Activated naive CD4-positive, alpha-beta T cell treated with anti-CD3 and anti-CD28 coated beads for 36 hours (primary cell): Measurements from ENCODE around the gene ALDH1A2. TPM values are rescaled to one million over a fixed set of nuclear protein-coding genes. Genes with fewer than 3 reads are reported as not detected.

ENCODE experiments used
- CTCF ChIA-PET: fragments of 350-600 bp; sonication (Branson Sonifier 250); formaldehyde crosslinking; loops from one replicate; lab custom pipeline; 2021; ENCODE audit warnings: antibody characterized with exemption; lab: Charles Lee
- DNase-seq: peaks from one replicate; pipeline ENCODE4 v3.0.0-alpha.2; 2020
- H3K27ac Mint-ChIP-seq: one replicate; pipeline ENCODE4 v1.8.0; 2021; ENCODE audit warnings: mild to moderate bottlenecking, mixed read lengths
- H3K27me3 Mint-ChIP-seq: one replicate; pipeline ENCODE4 v1.8.0; 2021; ENCODE audit warnings: low read depth, mixed read lengths
- H3K36me3 Mint-ChIP-seq: one replicate; pipeline ENCODE4 v1.8.0; 2021; ENCODE audit warnings: low read depth, mixed read lengths
- H3K4me1 Mint-ChIP-seq: one replicate; pipeline ENCODE4 v1.8.0; 2021; ENCODE audit warnings: low read depth, mixed read lengths
- H3K4me3 Mint-ChIP-seq: one replicate; pipeline ENCODE4 v1.8.0; 2021; ENCODE audit warnings: mild to moderate bottlenecking, moderate library complexity, mixed read lengths
- H3K9me3 Mint-ChIP-seq: one replicate; pipeline ENCODE4 v1.8.0; 2021; ENCODE audit warnings: mixed read lengths
- intact Hi-C: fragments of 100-400 bp; cut with micrococcal nuclease; formaldehyde crosslinking; loops from one replicate; pipeline ENCODE4 v1.15.1; 2023
- total RNA-seq, 2 experiments: library from RNA; stranded (reverse); gene quantifications; one replicate each; pipeline ENCODE4 v1.2.3, GENCODE V29; 2021

Gene ALDH1A2
- total RNA-seq, 2 experiments from 2014 or later, result not detected

DNA sequence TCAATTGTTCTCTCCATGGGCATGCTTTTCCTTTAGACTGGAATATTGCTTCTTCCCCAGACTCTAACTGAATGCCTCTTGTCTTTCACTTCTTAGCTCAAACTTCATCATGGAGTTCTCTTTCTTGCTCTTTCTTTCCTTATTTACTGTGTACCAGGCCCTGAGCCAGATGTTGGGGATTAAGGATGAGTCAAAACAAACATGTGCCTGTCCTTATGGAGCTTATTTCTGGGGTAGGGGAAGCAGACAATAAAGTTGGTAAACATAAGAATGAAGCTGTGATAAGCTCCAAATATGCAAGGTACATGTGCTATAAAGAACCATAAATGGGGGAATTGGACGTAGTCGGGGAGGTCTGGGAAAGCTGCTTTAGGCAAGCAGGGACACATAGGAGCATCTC is 145.8 kb downstream of the ALDH1A2 start:
- no peaks in the 10 kb centered on the region for H3K36me3 Mint-ChIP-seq
- H3K27me3 Mint-ChIP-seq, result no peaks in the 10 kb centered on the region
- CTCF ChIA-PET, result no interaction called here
- no peaks in the 10 kb centered on the region for H3K4me1 Mint-ChIP-seq
- H3K4me3 Mint-ChIP-seq, result no peak overlapping the region
- intact Hi-C loops, result no loop called here
- no peak overlapping the region for H3K27ac Mint-ChIP-seq
- H3K9me3 Mint-ChIP-seq, result no peaks in the 10 kb centered on the region
- no peak for DNase-seq

DNA sequence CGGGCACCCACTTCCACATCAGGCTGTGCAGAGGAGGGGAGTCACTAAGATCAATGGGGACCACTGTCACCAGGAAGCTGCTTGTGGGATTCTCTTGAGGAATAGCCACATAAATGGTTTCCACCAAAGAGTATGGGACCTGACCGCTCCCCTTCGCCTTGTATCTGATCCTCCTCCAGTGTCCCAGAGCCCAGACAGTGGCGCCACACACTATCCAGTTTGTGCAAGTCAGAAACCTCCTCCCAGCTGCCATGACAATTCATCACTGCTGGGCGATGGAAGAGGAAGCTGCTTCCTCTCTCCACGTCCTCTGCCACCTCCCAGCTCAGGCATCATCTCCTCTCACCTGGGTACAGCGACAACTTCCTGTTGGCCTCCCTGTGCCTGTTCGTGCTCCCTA is 147.5 kb downstream of the ALDH1A2 start:
- Mint-ChIP-seq H3K27me3 (no peaks in the 10 kb centered on the region), H3K4me3 (no peak overlapping the region), H3K36me3 (no peaks in the 10 kb centered on the region), H3K27ac (no peak overlapping the region), H3K4me1 (no peaks in the 10 kb centered on the region), H3K9me3 (no peaks in the 10 kb centered on the region)
- no peak for DNase-seq
- CTCF ChIA-PET, result no interaction called here
- intact Hi-C loops, result no loop called here

DNA sequence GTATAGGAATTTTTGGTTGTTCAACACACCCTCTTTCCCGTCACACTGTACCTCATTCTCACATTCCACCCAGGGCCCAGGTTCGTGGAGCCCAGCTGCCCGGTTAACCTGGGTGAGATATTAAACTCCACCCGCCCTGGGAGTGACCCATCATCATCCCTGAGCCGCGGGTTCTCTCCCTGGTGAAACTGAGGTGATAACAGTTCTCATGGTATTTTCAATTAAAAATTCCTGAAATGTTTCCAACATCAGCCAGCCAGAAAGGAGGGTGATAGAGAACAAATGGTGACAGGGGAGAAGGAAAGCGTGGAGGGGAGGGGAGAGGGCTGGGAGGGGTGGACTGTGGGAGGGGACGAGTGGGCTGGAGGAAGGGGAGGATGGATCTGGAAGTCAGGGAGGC is 148.8 kb downstream of the ALDH1A2 start:
- H3K4me3 Mint-ChIP-seq, result no peak overlapping the region
- intact Hi-C loops, result no loop called here
- no peak for DNase-seq
- H3K27ac Mint-ChIP-seq, result no peak overlapping the region
- CTCF ChIA-PET, result no interaction called here
- no peaks in the 10 kb centered on the region for H3K9me3 Mint-ChIP-seq
- peaks cover 5% of the 10 kb centered on the region for H3K27me3 Mint-ChIP-seq
- H3K4me1 Mint-ChIP-seq, result no peaks in the 10 kb centered on the region
- H3K36me3 Mint-ChIP-seq, result no peaks in the 10 kb centered on the region

DNA sequence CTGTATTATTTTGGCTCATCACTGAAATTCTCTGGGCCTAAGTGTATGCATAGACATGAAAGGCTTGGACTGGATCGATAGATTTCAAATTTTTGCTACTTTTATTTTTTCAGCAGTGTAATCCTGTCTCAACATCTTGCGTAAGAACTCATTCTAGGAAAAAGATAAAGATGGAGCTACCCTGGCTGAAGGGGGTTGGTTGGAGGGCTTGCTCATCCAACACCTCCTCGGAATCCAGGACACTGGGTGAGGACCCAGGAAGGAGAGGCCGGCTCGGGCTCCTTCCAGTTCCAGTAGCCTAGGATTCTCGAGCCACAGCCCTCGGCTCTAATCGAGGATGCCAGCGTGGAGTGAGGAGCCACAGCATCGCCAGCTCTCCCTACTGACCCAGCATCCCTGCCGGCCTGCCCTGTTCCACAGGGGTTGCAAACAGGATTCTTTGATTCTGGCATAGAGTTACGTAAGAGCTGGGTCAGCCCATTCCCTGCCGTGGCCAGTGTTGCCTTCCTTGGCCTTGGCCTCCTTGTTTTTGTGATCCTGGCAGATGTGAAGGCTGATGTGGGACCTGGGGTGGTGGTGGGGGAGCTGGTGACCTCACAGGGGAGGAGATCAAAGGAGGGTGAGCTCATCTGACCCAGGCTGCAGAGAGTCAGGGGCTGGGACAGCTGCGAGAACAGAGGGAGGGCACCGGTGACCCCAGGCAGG is 149.5 kb downstream of the ALDH1A2 start:
- no peaks in the 10 kb centered on the region for H3K4me1 Mint-ChIP-seq
- H3K4me3 Mint-ChIP-seq, result no peak overlapping the region
- intact Hi-C loops, result no loop called here
- H3K27me3 Mint-ChIP-seq, result peaks cover 5% of the 10 kb centered on the region
- DNase-seq, result no peak
- no peaks in the 10 kb centered on the region for H3K36me3 Mint-ChIP-seq
- CTCF ChIA-PET, result no interaction called here
- H3K27ac Mint-ChIP-seq, result no peak overlapping the region
- H3K9me3 Mint-ChIP-seq, result no peaks in the 10 kb centered on the region

DNA sequence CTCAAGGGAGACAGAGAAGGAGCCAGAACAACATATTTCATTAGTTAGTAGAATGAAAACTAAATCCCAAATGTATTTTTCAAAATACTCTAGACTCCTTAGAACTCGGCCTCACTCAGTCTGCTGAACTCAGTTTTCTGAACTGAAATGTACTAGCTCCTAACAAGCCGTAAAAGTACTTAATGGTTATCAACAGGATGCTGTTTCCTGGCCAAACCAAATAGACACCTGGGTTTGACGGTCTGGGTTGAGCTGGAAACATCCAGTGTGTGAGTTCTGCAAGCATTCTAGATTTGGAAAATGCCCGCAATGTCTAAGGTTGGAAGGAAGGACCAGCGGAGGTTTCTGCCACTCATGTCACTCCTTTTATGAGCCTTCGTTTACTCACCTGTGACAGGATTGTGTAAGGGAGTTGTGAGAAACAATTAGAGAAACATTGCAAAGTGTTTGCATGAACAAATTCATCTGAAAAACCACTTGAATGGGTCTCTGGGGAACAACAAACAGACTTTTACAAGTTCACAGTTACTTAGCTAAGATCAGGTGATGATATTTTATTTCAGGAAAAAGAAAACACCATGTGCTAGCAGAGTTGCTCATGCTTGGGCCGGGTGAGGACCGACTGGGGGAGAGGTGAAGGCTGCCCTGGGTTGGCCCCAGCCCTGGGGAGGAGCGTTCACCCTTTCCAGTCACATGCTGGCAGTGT is 151.0 kb downstream of the ALDH1A2 start:
- no peak overlapping the region for H3K27ac Mint-ChIP-seq
- H3K36me3 Mint-ChIP-seq, result no peaks in the 10 kb centered on the region
- H3K4me1 Mint-ChIP-seq, result no peaks in the 10 kb centered on the region
- H3K4me3 Mint-ChIP-seq, result no peak overlapping the region
- DNase-seq, result no peak
- no peaks in the 10 kb centered on the region for H3K9me3 Mint-ChIP-seq
- CTCF ChIA-PET, result interaction anchor here (0.7 to 0.8 kb wide), 2 partner anchors 24 to 156 kb away, joined by 3 read pairs; no protein-coding TSS in a partner anchor
- H3K27me3 Mint-ChIP-seq, result peaks cover 5% of the 10 kb centered on the region
- intact Hi-C loops, result no loop called here

DNA sequence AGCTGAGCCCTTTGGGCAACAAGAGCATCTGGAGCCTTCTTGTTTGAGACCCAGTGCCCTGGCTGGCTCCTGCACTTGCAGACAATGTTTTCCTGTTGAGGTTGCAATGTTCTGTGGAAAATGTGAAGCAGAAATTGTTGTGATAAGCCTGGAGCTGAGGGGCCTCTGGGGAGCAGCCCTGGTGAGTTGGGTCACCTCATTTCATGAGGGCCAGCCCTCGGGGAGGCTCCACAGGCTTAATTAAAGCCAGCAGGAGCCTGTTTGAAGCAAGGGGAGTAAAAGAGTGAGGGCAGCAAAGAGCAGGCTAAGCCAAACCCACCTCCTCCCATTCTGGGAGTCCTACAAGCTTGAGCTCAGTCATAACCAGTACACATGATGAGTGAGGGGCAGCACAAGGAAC is 154.3 kb downstream of the ALDH1A2 start:
- Mint-ChIP-seq H3K4me3 (no peak overlapping the region), H3K27me3 (peaks cover 19% of the 10 kb centered on the region), H3K4me1 (no peaks in the 10 kb centered on the region), H3K9me3 (no peaks in the 10 kb centered on the region), H3K36me3 (no peaks in the 10 kb centered on the region), H3K27ac (no peak overlapping the region)
- intact Hi-C loops, result no loop called here
- CTCF ChIA-PET, result interaction anchor here (1.2 kb wide), 1 partner anchor 21 kb away, joined by 3 read pairs; no protein-coding TSS in a partner anchor
- DNase-seq, result no peak

DNA sequence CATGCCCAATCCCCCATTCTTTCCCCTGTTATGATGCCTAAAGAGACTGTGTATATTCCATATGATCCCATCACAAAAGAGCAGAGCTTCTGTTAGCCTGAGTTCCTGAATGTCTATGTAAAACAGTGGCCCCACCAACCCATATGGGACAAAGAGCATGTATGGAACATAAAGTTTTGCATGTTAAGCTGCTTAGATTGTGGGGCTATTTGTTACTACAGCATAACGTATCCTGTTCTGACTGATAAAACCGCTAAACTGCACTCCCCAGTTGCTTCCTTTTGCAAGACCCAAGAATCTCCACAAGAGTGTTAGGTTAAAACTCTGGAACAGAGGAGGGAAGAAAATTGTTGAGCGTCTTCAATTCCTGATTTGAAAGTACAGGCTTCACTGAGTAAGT is 154.8 kb downstream of the ALDH1A2 start:
- no peaks in the 10 kb centered on the region for H3K9me3 Mint-ChIP-seq
- CTCF ChIA-PET, result interaction anchor here (1.2 kb wide), 1 partner anchor 21 kb away, joined by 3 read pairs; no protein-coding TSS in a partner anchor
- no peaks in the 10 kb centered on the region for H3K4me1 Mint-ChIP-seq
- no peaks in the 10 kb centered on the region for H3K36me3 Mint-ChIP-seq
- no peak overlapping the region for H3K4me3 Mint-ChIP-seq
- intact Hi-C loops, result no loop called here
- no peak overlapping the region for H3K27ac Mint-ChIP-seq
- no peak for DNase-seq
- H3K27me3 Mint-ChIP-seq, result peaks cover 23% of the 10 kb centered on the region

DNA sequence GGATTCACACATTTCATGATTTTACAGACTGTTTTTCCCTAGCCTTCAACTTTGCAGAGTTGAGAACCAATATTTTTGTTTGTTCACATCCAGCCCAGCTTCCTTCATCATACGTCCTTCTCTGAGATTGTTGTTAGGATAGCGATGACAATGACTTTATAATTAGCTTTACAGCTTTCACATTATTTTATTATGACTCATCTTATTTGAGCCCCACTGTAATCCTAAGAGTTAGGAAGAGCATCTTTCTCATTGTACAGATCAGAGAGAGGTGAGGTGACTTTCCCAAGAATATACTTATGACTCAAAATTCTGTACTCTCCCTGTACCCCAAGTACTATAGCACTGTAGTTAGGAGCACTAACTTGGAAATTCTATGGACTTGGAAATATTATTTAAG is 156.1 kb downstream of the ALDH1A2 start:
- Mint-ChIP-seq H3K9me3 (no peaks in the 10 kb centered on the region), H3K36me3 (no peaks in the 10 kb centered on the region), H3K4me3 (no peak overlapping the region), H3K4me1 (no peaks in the 10 kb centered on the region), H3K27me3 (peaks cover 28% of the 10 kb centered on the region), H3K27ac (no peak overlapping the region)
- DNase-seq, result no peak
- CTCF ChIA-PET, result no interaction called here
- intact Hi-C loops, result no loop called here

DNA sequence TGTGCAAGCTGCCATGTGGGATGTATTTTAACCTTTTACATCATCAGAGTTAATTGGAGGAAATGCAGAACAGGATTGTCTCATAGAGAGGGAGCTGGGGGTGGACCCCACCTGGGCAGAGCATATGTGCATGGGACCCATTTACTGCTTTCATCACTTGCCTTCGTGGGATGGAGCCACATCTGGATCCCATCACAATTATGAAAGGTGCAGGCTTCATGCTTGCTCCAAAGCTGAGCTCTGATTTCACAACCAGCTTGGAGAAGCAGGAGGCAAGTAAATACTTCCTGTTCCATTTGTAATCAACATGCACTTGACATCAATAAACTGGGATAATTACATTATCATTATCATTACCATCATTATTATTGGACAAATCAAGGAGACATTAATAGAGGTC is 161.9 kb downstream of the ALDH1A2 start:
- H3K4me3 Mint-ChIP-seq, result no peak overlapping the region
- no peak for DNase-seq
- H3K36me3 Mint-ChIP-seq, result no peaks in the 10 kb centered on the region
- H3K9me3 Mint-ChIP-seq, result no peaks in the 10 kb centered on the region
- H3K4me1 Mint-ChIP-seq, result no peaks in the 10 kb centered on the region
- H3K27me3 Mint-ChIP-seq, result peaks cover 26% of the 10 kb centered on the region
- intact Hi-C loops, result no loop called here
- CTCF ChIA-PET, result no interaction called here
- H3K27ac Mint-ChIP-seq, result no peak overlapping the region

Other genes starting within 250 kb of the ALDH1A2 start
- not detected for gene AQP9, start 72.7 kb upstream of the ALDH1A2 start, total RNA-seq